Omental fat pad (tissue), 4 donors: ENCODE measurements around the gene SGF29. TPM values are rescaled to one million over a fixed set of nuclear protein-coding genes. Genes with fewer than 3 reads are reported as not detected.
A peak's percentile ranks its signal among the peaks of the same experiment; 100 is the strongest.

ENCODE experiments used
- ATAC-seq: fragments of 150-250 bp; one replicate; pipeline ENCODE4 v1.9.1; 2016; ENCODE audit warnings: mild to moderate bottlenecking, moderate library complexity; ENCODE audit not compliant: low FRiP score
- DNase-seq: peaks from one replicate; pipeline ENCODE4 v3.0.0-alpha.2; 2019; ENCODE audit warnings: low spot score
- CTCF ChIP-seq, 3 donors: fragments of 450-650 bp; IDR thresholded peaks; one replicate each; pipeline ENCODE4 v1.5.1; 2016 to 2017; ENCODE audit warnings: antibody characterized with exemption in 3 of 3, mild to moderate bottlenecking in 3 of 3, moderate library complexity in 2 of 3
- total RNA-seq, 4 donors: library from RNA; depleted of rRNA; stranded (reverse); fragments of >200 nt; gene quantifications; one replicate each; pipeline ENCODE4 v1.1.0, GENCODE V29; 2016

The SGF29 gene
- 10 to 100 TPM; 18.0 to 22.6 (median 19.1) TPM for total RNA-seq

GRCh38 chr16:28553776-28554633 is at the start of gene SGF29:
Gene SGF29, plus strand, starts transcription at chr16:28553920. Its CDS starts 27,150 bp downstream, at chr16:28581070.
- ATAC-seq = peak; percentile 95
- peak; percentile 74 for DNase-seq
- no peak for TF ChIP-seq CTCF (IDR thresholded peaks at IDR 0.05)

GRCh38 chr16:28504707-28505404 is 48.9 kb upstream of the SGF29 start:
- TF ChIP-seq CTCF (IDR thresholded peaks at IDR 0.05) = no peak
- DNase-seq = no peak
- ATAC-seq = no peak

GRCh38 chr16:28505489-28506137 is 48.1 kb upstream of the SGF29 start:
- ATAC-seq = no peak
- TF ChIP-seq CTCF (IDR thresholded peaks at IDR 0.05) = no peak
- DNase-seq = no peak

- no peak for ATAC-seq
- DNase-seq = no peak
- TF ChIP-seq CTCF (IDR thresholded peaks at IDR 0.05) = no peak
Measured at GRCh38 chr16:28511031-28511430, 42.7 kb upstream of the SGF29 start.

- no peak for TF ChIP-seq CTCF (IDR thresholded peaks at IDR 0.05)
- DNase-seq (no peak), ATAC-seq (no peak)
Measured at GRCh38 chr16:28511801-28512789, 41.6 kb upstream of the SGF29 start.

- TF ChIP-seq CTCF (IDR thresholded peaks at IDR 0.05) = no peak
- ATAC-seq (no peak), DNase-seq (no peak)
Measured at GRCh38 chr16:28513484-28514181, 40.1 kb upstream of the SGF29 start.
